RWPE1 (cell line): ENCODE measurements around the gene CAPN1.
"Not testable (repeated sequence)": the region's sequence is repeated elsewhere in the genome, so short reads cannot be mapped to it uniquely, and the experiment has no call there.

Experiments
- CTCF ChIA-PET: fragments of 350-600 bp; sonication (Branson Sonifier 250); formaldehyde crosslinking; extraction: SDS; loops from one replicate; lab custom pipeline; 2021; lab: Yijun Ruan, JAX
- POLR2A ChIA-PET: fragments of 400-600 bp; formaldehyde crosslinking; extraction: SDS; loops from one replicate; lab custom pipeline; 2020; ENCODE audit warnings: antibody characterized with exemption; ENCODE audit not compliant: low non-redundant PET; lab: Yijun Ruan, JAX
- DNase-seq: peaks from one replicate; pipeline ENCODE4 v3.0.0; 2012; ENCODE audit warnings: low spot score
- H3K27ac ChIP-seq: fragments of 450-650 bp; 2 replicates; pipeline ENCODE4 v1.5.1; 2017
- CTCF ChIP-seq: fragments of 450-650 bp; conservative IDR thresholded peaks from 2 replicates; pipeline ENCODE4 v1.5.1; 2017; ENCODE audit warnings: low read depth, mild to moderate bottlenecking

Gene CAPN1

GRCh38 chr11:65226103-65226442, 44.3 kb downstream of the CAPN1 start:
- ChIA-PET POLR2A (no interaction called here), CTCF (interaction anchor here (0.6 to 1.9 kb wide), 12 partner anchors 11 to 115 kb away, joined by 3 to 16 read pairs (median 4); partner anchors contain the start of gene CDC42EP2)
- TF ChIP-seq CTCF: no peak
- DNase-seq: no peak
- peak overlapping the region; percentile 90 for H3K27ac ChIP-seq

GRCh38 chr11:65227879-65228278, 46.2 kb downstream of the CAPN1 start:
- ChIA-PET CTCF (interaction anchor here (0.6 kb wide), 1 partner anchor 67 kb away, joined by 4 read pairs; no protein-coding TSS in a partner anchor), POLR2A (no interaction called here)
- H3K27ac ChIP-seq: no peak overlapping the region
- TF ChIP-seq CTCF: no peak
- no peak for DNase-seq

- POLR2A ChIA-PET: interaction anchor here (0.7 kb wide), 1 partner anchor 22 kb away, joined by 5 read pairs; no protein-coding TSS in a partner anchor
- H3K27ac ChIP-seq: no peak overlapping the region
- TF ChIP-seq CTCF: no peak
- DNase-seq: no peak
- CTCF ChIA-PET: interaction anchor here (0.6 to 1.3 kb wide), 2 partner anchors 11 to 21 kb away, joined by 3 to 11 read pairs; no protein-coding TSS in a partner anchor
Measured at GRCh38 chr11:65236194-65237059, 54.7 kb downstream of the CAPN1 start.

GRCh38 chr11:65238302-65238701, 56.6 kb downstream of the CAPN1 start:
- POLR2A ChIA-PET, DNase-seq, H3K27ac ChIP-seq, CTCF ChIA-PET: not testable (repeated sequence)

GRCh38 chr11:65241134-65241533, 59.4 kb downstream of the CAPN1 start:
- POLR2A ChIA-PET: no interaction called here
- H3K27ac ChIP-seq: no peak overlapping the region
- no peak for TF ChIP-seq CTCF
- DNase-seq: no peak
- CTCF ChIA-PET: no interaction called here

- CTCF ChIA-PET: no interaction called here
- POLR2A ChIA-PET: no interaction called here
- H3K27ac ChIP-seq: no peak overlapping the region
- no peak for TF ChIP-seq CTCF
- no peak for DNase-seq
Measured at GRCh38 chr11:65241692-65242091, 60.0 kb downstream of the CAPN1 start.

- no peak overlapping the region for H3K27ac ChIP-seq
- no peak for TF ChIP-seq CTCF
- ChIA-PET CTCF (interaction anchor here (0.7 to 1.3 kb wide), 2 partner anchors 37 to 132 kb away, joined by 3 to 4 read pairs; no protein-coding TSS in a partner anchor), POLR2A (no interaction called here)
- DNase-seq: no peak
Measured at GRCh38 chr11:65242389-65242788, 60.7 kb downstream of the CAPN1 start.
